Activated CD4-positive, alpha-beta T cell treated with anti-CD3 and anti-CD28 coated beads, Interleukin-2, amount 10 ng/mL, durations not matched to agents 7 days and 5 days (primary cell): ENCODE results near the gene GPSM1. TPM values are rescaled to one million over a fixed set of nuclear protein-coding genes. Genes with fewer than 3 reads are reported as not detected.
"Not testable (repeated sequence)": the region's sequence is repeated elsewhere in the genome, so short reads cannot be mapped to it uniquely, and the experiment has no call there.

ENCODE experiments used
- CTCF ChIA-PET: fragments of 350-600 bp; sonication (Branson Sonifier 250); formaldehyde crosslinking; loops from one replicate; lab custom pipeline; 2021; ENCODE audit warnings: antibody characterized with exemption; lab: Charles Lee
- POLR2A ChIA-PET: fragments of 350-600 bp; sonication (Branson Sonifier 250); formaldehyde crosslinking; loops from one replicate; lab custom pipeline; 2021; ENCODE audit warnings: antibody characterized with exemption; lab: Charles Lee
- DNase-seq: peaks from one replicate; pipeline ENCODE4 v3.0.0-alpha.2; 2020
- H3K27ac Mint-ChIP-seq: one replicate; pipeline ENCODE4 v1.8.0; 2021; ENCODE audit warnings: mild to moderate bottlenecking, moderate library complexity, mixed read lengths
- H3K27me3 Mint-ChIP-seq: one replicate; pipeline ENCODE4 v1.8.0; 2021; ENCODE audit warnings: mixed read lengths
- H3K36me3 Mint-ChIP-seq: one replicate; pipeline ENCODE4 v1.8.0; 2021; ENCODE audit warnings: low read depth, mixed read lengths
- H3K4me1 Mint-ChIP-seq: one replicate; pipeline ENCODE4 v1.8.0; 2021; ENCODE audit warnings: mixed read lengths
- H3K4me3 Mint-ChIP-seq: one replicate; pipeline ENCODE4 v1.8.0; 2021; ENCODE audit warnings: mild to moderate bottlenecking, moderate library complexity, mixed read lengths
- H3K9me3 Mint-ChIP-seq: one replicate; pipeline ENCODE4 v1.8.0; 2021; ENCODE audit warnings: mixed read lengths
- total RNA-seq, 2 experiments: library from RNA; stranded (reverse); gene quantifications; one replicate each; pipeline ENCODE4 v1.2.3, GENCODE V29; 2021

The GPSM1 gene
- total RNA-seq, 2 experiments from 2014 or later = 2.7 to 2.9 TPM

- H3K4me3 Mint-ChIP-seq = no peak overlapping the region
- H3K27ac Mint-ChIP-seq = no peak overlapping the region
- ChIA-PET CTCF (interaction anchor here (0.7 kb wide), 1 partner anchor 42 kb away, joined by 3 read pairs; no protein-coding TSS in a partner anchor), POLR2A (no interaction called here)
- H3K9me3 Mint-ChIP-seq = no peaks in the 10 kb centered on the region
- H3K36me3 Mint-ChIP-seq = no peaks in the 10 kb centered on the region
- DNase-seq = no peak
- H3K27me3 Mint-ChIP-seq = no peaks in the 10 kb centered on the region
- H3K4me1 Mint-ChIP-seq = peaks cover 1% of the 10 kb centered on the region
These were observed 16.0 kb downstream of the GPSM1 start for GRCh38 chr9:136343121-136343883.

GRCh38 chr9:136343884-136344269 lies 16.5 kb downstream of the GPSM1 start:
- peaks cover 1% of the 10 kb centered on the region for H3K4me1 Mint-ChIP-seq
- H3K27ac Mint-ChIP-seq = no peak overlapping the region
- H3K36me3 Mint-ChIP-seq = no peaks in the 10 kb centered on the region
- POLR2A ChIA-PET = no interaction called here
- DNase-seq = no peak
- CTCF ChIA-PET = interaction anchor here (0.7 kb wide), 1 partner anchor 42 kb away, joined by 3 read pairs; no protein-coding TSS in a partner anchor
- H3K27me3 Mint-ChIP-seq = no peaks in the 10 kb centered on the region
- no peak overlapping the region for H3K4me3 Mint-ChIP-seq
- H3K9me3 Mint-ChIP-seq = no peaks in the 10 kb centered on the region

GRCh38 chr9:136344544-136345280 lies 17.4 kb downstream of the GPSM1 start:
- CTCF ChIA-PET = no interaction called here

GRCh38 chr9:136345281-136346156 lies 18.2 kb downstream of the GPSM1 start:
- CTCF ChIA-PET = interaction anchor here (0.7 kb wide), 1 partner anchor 18 kb away, joined by 4 read pairs; the partner anchor contains the start of gene DNLZ
- POLR2A ChIA-PET = no interaction called here

More at GRCh38 chr9:136344544-136345280, 17.4 kb downstream of the GPSM1 start:
- Mint-ChIP-seq H3K4me3 (no peak overlapping the region), H3K36me3 (no peaks in the 10 kb centered on the region), H3K27me3 (no peaks in the 10 kb centered on the region), H3K27ac (no peak overlapping the region), H3K4me1 (peaks cover 1% of the 10 kb centered on the region), H3K9me3 (no peaks in the 10 kb centered on the region)
- POLR2A ChIA-PET = no interaction called here
- no peak for DNase-seq

GRCh38 chr9:136346157-136346481 lies 18.8 kb downstream of the GPSM1 start:
- DNase-seq = no peak
- H3K9me3 Mint-ChIP-seq = no peaks in the 10 kb centered on the region
- no peak overlapping the region for H3K4me3 Mint-ChIP-seq
- POLR2A ChIA-PET = no interaction called here
- no peak overlapping the region for H3K27ac Mint-ChIP-seq
- H3K27me3 Mint-ChIP-seq = no peaks in the 10 kb centered on the region
- H3K36me3 Mint-ChIP-seq = no peaks in the 10 kb centered on the region
- peaks cover 1% of the 10 kb centered on the region for H3K4me1 Mint-ChIP-seq
- CTCF ChIA-PET = interaction anchor here (0.7 kb wide), 1 partner anchor 17 kb away, joined by 4 read pairs; the partner anchor contains the start of gene DNLZ

More at GRCh38 chr9:136345281-136346156, 18.2 kb downstream of the GPSM1 start:
- no peaks in the 10 kb centered on the region for H3K9me3 Mint-ChIP-seq
- H3K4me3 Mint-ChIP-seq = no peak overlapping the region
- H3K36me3 Mint-ChIP-seq = no peaks in the 10 kb centered on the region
- no peak for DNase-seq
- peaks cover 1% of the 10 kb centered on the region for H3K4me1 Mint-ChIP-seq
- no peaks in the 10 kb centered on the region for H3K27me3 Mint-ChIP-seq
- no peak overlapping the region for H3K27ac Mint-ChIP-seq

- Mint-ChIP-seq H3K9me3 (no peaks in the 10 kb centered on the region), H3K27ac (no peak overlapping the region), H3K27me3 (no peaks in the 10 kb centered on the region), H3K4me3 (no peak overlapping the region), H3K4me1 (peaks cover 1% of the 10 kb centered on the region), H3K36me3 (no peaks in the 10 kb centered on the region)
- DNase-seq = no peak
- CTCF ChIA-PET = interaction anchor here (1.2 kb wide), 1 partner anchor 15 kb away, joined by 4 read pairs; no protein-coding TSS in a partner anchor
- POLR2A ChIA-PET = no interaction called here
These were observed 19.7 kb downstream of the GPSM1 start for GRCh38 chr9:136346927-136347465.

- CTCF ChIA-PET = interaction anchor here (1.2 kb wide), 1 partner anchor 15 kb away, joined by 4 read pairs; no protein-coding TSS in a partner anchor
- H3K4me1 Mint-ChIP-seq = peaks cover 1% of the 10 kb centered on the region
- no peak overlapping the region for H3K27ac Mint-ChIP-seq
- no peak overlapping the region for H3K4me3 Mint-ChIP-seq
- no peak for DNase-seq
- POLR2A ChIA-PET = no interaction called here
- no peaks in the 10 kb centered on the region for H3K27me3 Mint-ChIP-seq
- no peaks in the 10 kb centered on the region for H3K9me3 Mint-ChIP-seq
- no peaks in the 10 kb centered on the region for H3K36me3 Mint-ChIP-seq
These were observed 20.3 kb downstream of the GPSM1 start for GRCh38 chr9:136347472-136348256.

- Mint-ChIP-seq H3K4me3 (no peak overlapping the region), H3K9me3 (no peaks in the 10 kb centered on the region), H3K36me3 (no peaks in the 10 kb centered on the region), H3K27ac (no peak overlapping the region), H3K4me1 (no peaks in the 10 kb centered on the region), H3K27me3 (no peaks in the 10 kb centered on the region)
- no peak for DNase-seq
- POLR2A ChIA-PET = no interaction called here
- CTCF ChIA-PET = no interaction called here
These were observed 21.4 kb downstream of the GPSM1 start for GRCh38 chr9:136348691-136349090.

- DNase-seq = no peak
- Mint-ChIP-seq H3K27me3 (no peaks in the 10 kb centered on the region), H3K9me3 (no peaks in the 10 kb centered on the region), H3K4me3 (no peak overlapping the region), H3K36me3 (no peaks in the 10 kb centered on the region), H3K4me1 (no peaks in the 10 kb centered on the region), H3K27ac (no peak overlapping the region)
- POLR2A ChIA-PET = no interaction called here
- CTCF ChIA-PET = no interaction called here
These were observed 22.2 kb downstream of the GPSM1 start for GRCh38 chr9:136349546-136349945.

GRCh38 chr9:136351252-136351800 lies 24.0 kb downstream of the GPSM1 start:
- ChIA-PET POLR2A (no interaction called here), CTCF (no interaction called here)
- no peaks in the 10 kb centered on the region for H3K27me3 Mint-ChIP-seq

GRCh38 chr9:136351868-136352267 lies 24.5 kb downstream of the GPSM1 start:
- H3K27ac Mint-ChIP-seq, DNase-seq, H3K9me3 Mint-ChIP-seq, H3K36me3 Mint-ChIP-seq, POLR2A ChIA-PET, H3K4me1 Mint-ChIP-seq, CTCF ChIA-PET, H3K4me3 Mint-ChIP-seq, H3K27me3 Mint-ChIP-seq: not testable (repeated sequence)

More at GRCh38 chr9:136351252-136351800, 24.0 kb downstream of the GPSM1 start:
- Mint-ChIP-seq H3K4me3 (no peak overlapping the region), H3K9me3 (no peaks in the 10 kb centered on the region), H3K27ac (no peak overlapping the region), H3K36me3 (no peaks in the 10 kb centered on the region), H3K4me1 (no peaks in the 10 kb centered on the region)
- no peak for DNase-seq
